ENCODE measurements around the gene DCAF4L1.

DCAF4L1 gene

DNA sequence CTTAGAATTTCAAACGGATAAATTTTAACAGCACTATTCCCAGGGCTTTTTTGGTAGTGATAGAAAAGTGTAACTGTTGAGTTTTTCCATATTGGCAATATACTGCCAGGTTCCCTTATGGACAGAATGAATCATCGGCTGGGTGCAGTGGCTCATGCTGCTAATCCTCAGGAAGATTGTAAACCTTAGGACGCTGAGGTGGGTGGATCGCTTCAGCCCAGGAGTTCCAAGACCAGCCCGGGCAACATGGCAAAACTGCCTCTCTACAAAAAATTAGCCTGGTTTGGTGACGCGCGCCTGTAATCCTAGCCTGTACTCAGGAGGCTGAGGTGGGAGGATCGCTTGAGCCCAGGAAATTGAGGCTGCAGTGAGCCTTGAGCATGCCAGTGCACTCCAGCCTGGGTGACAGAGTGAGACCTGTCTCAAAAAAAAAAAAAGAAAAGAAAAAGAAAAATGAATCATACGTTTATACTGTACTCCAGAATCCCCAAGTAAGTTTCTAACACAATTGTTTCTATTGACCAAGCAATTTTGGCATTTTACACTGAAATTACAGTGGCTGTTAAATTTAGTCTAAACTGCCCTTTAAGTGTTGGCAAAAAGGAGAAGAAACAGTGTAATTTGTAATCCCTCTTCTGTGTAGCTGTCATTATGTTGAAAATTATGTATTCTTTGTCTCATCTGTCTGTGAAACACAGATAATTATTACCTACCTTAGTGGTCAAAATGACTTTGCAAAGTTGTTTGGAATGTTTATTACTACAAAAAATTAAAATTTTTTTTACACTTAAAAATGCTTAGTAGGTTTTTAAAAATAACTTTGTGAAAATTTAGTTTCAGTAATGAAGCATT, 10.6 kb downstream of the DCAF4L1 start:
- no peak for DNase-seq

DNA sequence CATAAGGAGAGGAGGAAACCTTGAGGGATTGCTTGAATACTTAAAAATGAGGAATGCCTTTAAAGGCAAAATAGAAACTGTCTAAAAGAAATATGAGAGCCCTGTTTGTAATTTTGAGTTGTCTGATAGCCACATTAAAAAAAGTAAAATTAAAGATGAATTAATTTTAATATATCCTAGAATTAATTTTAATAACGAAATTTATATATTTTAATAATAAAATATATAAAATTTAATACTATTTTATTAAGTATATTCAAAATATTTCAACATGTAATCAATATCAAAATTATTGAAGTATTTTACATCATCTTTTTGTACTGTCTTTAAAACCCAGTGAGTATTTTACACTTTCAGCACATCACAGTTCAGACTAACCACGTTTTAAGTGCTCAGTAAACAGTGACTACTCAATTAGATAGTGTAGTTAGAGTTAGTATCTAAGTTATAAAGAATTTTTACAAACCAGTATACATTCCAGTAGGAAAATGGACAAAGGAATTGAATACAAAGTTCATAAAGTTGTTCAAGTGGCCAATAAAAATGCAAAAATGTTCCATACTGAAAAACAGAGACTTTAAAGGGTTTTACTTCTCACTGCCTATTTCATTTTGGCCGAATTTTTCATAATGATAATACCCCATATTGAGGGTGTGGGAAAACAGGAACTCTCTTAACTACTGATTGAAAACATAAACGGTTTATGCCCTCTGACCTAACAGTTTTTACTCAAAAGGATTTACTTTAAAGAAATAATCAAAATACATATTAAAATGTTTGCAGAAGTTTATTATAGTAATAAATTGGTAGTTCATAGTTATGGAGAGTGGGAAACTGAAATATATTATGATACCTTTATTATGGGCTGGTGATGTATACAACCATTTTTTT, 11.7 kb downstream of the DCAF4L1 start:
- no peak for DNase-seq

DNA sequence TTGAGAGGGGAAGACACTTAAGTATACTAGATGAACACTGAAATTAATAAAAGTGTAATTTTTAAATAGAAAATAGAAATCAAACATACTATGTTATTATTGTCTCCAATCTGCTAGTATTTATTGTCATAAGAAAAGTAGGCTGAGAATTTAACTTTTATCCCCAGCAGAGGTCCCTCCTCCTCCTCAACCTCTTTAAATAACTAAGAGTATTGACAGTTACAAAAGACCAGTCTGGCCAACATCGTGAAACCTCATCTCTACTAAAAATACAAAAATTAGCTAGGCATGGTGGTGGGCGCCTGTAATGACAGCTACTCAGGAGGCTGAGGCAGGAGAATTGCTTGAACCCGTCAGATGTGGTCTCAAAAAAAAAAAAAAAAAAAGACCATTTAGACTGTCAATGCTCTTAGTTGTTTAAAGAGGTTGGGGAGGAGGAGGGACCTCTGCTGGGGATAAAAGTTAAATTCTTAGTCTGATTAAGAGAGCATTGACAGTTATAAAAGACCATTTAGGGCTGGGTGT, 13.0 kb downstream of the DCAF4L1 start:
- DNase-seq: no peak

DNA sequence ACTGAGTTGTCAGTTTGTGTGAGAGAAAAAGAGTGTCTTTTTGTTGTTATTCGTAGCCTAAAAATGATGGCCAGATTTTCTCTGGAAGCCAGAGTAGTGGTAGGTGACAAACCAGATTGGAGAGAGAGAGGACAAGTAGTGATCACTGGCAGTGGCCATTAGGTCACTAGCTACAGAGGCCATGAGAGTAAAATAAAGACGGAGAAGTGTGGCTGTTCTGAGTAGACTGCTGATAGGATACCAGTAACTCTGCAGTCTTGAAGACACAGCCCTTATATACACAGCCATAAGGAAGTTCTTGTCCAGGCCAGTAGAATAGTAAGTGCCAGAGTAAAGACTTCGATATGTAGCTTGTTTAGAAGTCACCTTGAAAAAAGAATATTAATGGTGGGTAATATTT, 16.5 kb downstream of the DCAF4L1 start:
- no peak for DNase-seq

DNA sequence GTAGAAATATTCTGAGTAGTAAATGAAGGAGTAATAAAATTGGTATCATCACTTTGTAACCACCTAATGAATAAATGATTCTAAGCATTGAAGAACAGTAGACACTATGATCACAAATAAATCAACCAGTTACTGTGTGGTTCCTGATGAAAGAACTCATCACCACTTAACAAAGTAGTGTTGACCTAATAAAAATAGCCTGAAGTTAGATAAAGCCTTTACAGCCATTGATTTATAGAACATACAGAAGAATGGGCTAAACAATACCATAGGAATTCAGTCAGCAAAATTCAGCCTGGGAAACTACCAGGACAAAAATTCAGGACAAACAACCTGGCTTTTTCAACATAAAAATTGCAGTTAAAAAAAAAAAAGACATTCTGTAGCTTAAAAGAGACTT, 17.8 kb downstream of the DCAF4L1 start:
- DNase-seq: no peak

DNA sequence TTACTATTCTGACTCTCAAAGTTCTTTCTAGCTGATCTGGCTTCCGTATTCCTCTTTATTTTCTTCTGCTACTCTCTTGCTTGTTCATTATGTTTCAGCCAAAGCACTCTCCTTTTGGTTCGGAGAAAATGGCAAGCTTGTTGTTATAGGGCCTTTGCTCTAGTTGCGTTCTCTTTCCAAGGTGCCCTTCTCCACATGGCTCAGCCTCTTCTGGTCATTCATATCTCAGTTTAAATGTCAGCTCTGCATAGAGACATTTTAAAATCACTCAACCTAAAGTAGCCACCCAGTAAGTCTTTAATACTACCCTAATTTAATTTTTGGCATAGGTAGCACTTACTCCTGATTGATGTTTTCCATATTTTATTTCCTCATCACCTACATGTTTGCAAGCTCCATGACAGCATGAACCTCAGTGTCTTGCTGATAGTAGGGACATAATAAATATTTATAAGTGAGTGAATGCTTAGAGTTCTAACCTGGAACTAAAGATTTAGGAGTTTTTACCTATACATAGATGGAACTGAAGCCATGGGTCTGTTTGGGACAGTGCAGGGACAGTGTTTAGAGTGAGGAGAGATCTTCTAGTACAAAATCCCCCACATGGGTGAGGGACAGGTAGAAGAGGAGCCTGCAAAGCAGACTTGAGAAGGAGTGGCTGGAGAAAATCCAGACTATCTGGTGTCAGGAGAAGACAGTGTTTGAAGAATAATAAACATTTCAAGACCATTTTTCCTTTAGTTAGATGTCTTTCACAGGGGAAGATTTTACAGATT, 26.6 kb downstream of the DCAF4L1 start:
- DNase-seq: no peak

DNA sequence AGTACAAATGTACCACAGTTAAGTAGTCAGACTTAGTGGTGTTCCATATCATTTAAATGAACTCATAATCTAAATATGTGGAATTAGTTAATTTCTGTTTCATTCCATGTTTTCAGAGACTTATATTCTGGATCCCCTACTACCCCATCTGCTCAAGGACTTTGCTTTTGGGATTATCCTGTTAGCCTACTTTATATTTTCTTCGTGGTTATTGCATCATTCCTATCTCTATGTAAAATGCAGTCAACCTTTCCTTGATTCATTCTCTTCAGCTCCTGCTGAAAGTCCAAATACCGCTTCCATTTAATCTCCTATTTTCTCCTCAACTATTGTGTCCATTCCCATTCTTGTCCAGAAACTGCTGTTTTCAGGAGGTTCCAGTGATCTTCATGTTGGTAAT, 33.9 kb downstream of the DCAF4L1 start:
- DNase-seq: no peak

DNA sequence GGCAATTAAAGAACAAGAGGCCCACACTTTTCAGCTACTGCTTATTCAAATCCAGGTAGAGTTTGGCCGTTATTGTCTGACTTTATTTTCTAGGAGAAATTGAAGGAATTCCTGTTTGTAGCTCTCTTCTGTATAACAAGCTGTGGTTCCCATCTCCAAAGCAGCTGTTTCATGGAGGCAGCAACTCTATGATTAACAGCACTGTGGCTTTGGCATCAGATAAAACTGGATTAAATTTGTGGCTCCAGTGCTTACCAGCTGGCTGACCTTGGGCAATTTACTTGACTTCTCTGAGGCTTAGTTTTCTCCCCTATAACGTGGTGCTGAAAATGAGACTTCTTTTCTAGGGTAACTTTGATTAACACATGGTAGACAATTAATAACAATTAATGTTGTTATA, 36.9 kb downstream of the DCAF4L1 start:
- DNase-seq: no peak
